ENCODE results near the gene FYN. TPM values are rescaled to one million over a fixed set of nuclear protein-coding genes. Genes with fewer than 3 reads are reported as not detected.

The FYN gene
- total and polyA plus RNA-seq, 5 experiments from 2014 or later, result 159 to 531 (median 317) TPM

DNA sequence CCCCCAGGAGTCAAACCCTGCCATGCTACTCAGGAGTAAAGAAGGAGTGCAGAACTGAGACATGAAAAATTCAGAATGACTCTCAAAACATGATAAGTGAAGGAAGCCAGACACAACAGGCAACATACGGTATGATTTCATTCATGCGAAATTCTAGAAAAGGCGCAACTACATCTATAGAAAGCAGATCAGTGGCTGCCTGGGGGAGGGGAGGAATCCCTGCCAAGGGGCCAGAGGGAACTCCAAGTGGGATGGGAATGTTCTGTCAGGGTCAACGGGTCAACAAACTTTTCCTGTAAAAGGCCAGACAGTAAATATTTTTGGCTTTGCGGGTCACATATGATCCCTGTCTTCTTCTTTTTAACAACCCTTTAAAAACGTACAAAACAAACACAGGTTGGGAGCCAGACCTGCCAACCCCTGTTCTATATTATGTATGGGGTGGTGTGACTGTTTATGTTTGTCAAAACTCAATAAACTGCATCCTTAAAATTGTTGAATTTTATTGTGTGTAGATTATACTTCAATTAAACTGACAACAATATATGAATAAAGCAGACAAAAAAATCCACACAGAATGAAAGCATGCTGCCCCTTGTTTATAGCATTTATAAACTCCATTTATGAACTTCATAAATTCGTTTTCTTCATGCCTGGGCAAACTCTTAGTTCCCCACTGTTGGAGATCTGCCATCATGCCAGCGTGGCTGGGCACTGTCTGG is 211.0 kb downstream of the FYN start:
- DNase-seq (no peak), ATAC-seq (no peak)
- peaks cover 0 to 14% (median 5%) of the 10 kb centered on the region in 4 donors for H3K4me1 Mint-ChIP-seq
- H3K36me3 Mint-ChIP-seq, result peaks cover 0 to 64% (median 16%) of the 10 kb centered on the region in 3 donors
- no peaks in the 10 kb centered on the region for H3K27me3 Mint-ChIP-seq
- H3K9me3 Mint-ChIP-seq, result no peaks in the 10 kb centered on the region
- no peak overlapping the region for H3K4me3 Mint-ChIP-seq
- POLR2A ChIA-PET, result interaction anchor here (1.0 kb wide), 1 partner anchor 11 kb away, joined by 3 read pairs; no protein-coding TSS in a partner anchor
- H3K27ac Mint-ChIP-seq, result peak overlapping the region in 8 of 10 donors; percentile 21 to 89 (median 66)

DNA sequence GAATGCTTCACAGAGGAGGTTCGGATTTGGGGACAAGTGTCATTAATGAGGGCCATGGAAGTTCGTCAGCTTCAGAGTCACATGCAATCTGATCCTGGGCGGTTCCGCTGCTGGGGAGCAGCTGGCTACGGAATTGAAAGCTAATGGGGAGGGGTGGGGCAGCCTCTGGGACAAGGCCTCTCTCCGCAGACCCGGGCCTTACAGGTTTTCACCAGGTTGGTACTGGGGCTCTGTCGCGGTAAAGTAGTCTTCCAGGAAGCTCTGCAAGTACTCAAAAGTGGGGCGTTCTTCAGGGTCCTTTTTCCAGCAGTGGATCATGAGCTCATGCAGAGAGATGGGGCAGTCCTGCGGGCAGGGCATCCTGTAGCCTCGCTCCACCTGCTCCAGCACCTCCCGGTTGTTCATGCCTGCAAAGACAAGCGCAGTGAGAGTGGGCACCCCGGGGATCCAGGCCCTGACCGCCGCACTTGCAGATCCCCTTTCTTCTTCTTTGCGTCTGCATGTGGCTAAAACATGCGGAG is 211.7 kb downstream of the FYN start:
- POLR2A ChIA-PET, result no interaction called here
- DNase-seq (no peak), ATAC-seq (no peak)
- no peaks in the 10 kb centered on the region for H3K27me3 Mint-ChIP-seq
- H3K36me3 Mint-ChIP-seq, result peaks cover 0 to 58% (median 13%) of the 10 kb centered on the region in 3 donors
- no peak overlapping the region for H3K4me3 Mint-ChIP-seq
- peak overlapping the region in 5 of 10 donors; percentile 21 to 89 (median 60) for H3K27ac Mint-ChIP-seq
- H3K4me1 Mint-ChIP-seq, result peaks cover 0 to 14% (median 5%) of the 10 kb centered on the region in 4 donors
- no peaks in the 10 kb centered on the region for H3K9me3 Mint-ChIP-seq

DNA sequence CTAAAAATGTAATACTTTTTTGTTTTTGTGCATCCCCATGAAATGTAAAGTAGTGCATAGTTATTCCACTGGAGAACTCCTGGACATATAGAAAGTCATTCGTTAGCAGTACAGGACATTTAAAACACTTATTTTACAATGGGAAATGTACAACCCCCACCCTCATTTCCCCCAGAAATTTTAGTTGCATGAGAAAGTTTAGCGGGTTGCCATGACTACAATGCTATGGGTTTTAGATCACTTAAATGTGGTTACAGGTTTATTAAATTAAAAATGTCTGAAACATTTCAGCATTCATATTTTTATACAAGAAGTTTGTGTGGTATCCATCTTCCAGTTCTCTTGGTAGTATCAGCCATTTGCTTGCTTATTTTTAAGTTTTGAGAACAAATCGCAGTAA is 212.7 kb downstream of the FYN start:
- DNase-seq (no peak), ATAC-seq (no peak)
- Mint-ChIP-seq H3K4me3 (no peak overlapping the region), H3K27me3 (no peaks in the 10 kb centered on the region), H3K9me3 (no peaks in the 10 kb centered on the region), H3K27ac (peak overlapping the region in 2 of 10 donors; percentile 25 to 80), H3K4me1 (peaks cover 0 to 14% (median 6%) of the 10 kb centered on the region in 4 donors), H3K36me3 (peaks cover 0 to 58% (median 13%) of the 10 kb centered on the region in 3 donors)
- POLR2A ChIA-PET, result no interaction called here

GRCh38 chr6:111658462-111659154 is 214.6 kb downstream of the FYN start:
- no peak for DNase-seq
- no peaks in the 10 kb centered on the region for H3K27me3 Mint-ChIP-seq
- H3K36me3 Mint-ChIP-seq, result peaks cover 0 to 47% (median 20%) of the 10 kb centered on the region in 3 donors
- peak overlapping the region in 1 of 10 donors; percentile 4 for H3K27ac Mint-ChIP-seq
- ATAC-seq, result no peak
- POLR2A ChIA-PET, result interaction anchor here (0.8 kb wide), 1 partner anchor 28 kb away, joined by 4 read pairs; no protein-coding TSS in a partner anchor
- no peak overlapping the region for H3K4me3 Mint-ChIP-seq
- peaks cover 0 to 4% (median under 1%) of the 10 kb centered on the region in 4 donors for H3K4me1 Mint-ChIP-seq
- no peaks in the 10 kb centered on the region for H3K9me3 Mint-ChIP-seq

GRCh38 chr6:111657146-111657545 is 216.1 kb downstream of the FYN start:
- Mint-ChIP-seq H3K27ac (peak overlapping the region in 3 of 10 donors; percentile 34 to 68 (median 37)), H3K36me3 (peaks cover 0 to 40% (median 26%) of the 10 kb centered on the region in 3 donors), H3K4me3 (no peak overlapping the region), H3K9me3 (no peaks in the 10 kb centered on the region), H3K4me1 (peaks cover 0 to 2% (median 0%) of the 10 kb centered on the region in 4 donors), H3K27me3 (no peaks in the 10 kb centered on the region)
- no peak for DNase-seq
- no peak for ATAC-seq
- POLR2A ChIA-PET, result interaction anchor here (0.7 kb wide), 1 partner anchor 99 kb away, joined by 3 read pairs; no protein-coding TSS in a partner anchor

DNA sequence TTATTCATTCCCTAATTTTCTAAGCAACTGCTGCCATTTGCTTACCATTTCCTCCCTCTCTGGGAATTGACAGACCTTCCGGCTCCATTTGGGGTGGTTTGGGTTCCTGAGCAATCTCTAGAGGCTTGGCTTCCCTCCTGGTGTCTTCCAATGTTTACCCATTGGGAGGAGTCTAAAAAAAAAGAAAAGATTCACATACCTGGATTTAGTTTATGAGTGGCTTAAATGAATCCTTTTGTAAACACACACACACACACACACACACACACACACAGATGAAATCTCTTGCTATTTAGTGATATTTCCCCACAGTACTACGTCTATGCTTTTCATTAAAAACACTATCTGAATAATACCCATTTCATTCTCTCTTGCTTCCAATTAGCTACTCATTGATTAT is 219.3 kb downstream of the FYN start:
- Mint-ChIP-seq H3K27ac (no peak overlapping the region), H3K27me3 (no peaks in the 10 kb centered on the region), H3K4me3 (no peak overlapping the region), H3K36me3 (peaks cover 0 to 26% (median 23%) of the 10 kb centered on the region in 3 donors), H3K9me3 (no peaks in the 10 kb centered on the region), H3K4me1 (peaks cover 0 to 2% (median 0%) of the 10 kb centered on the region in 4 donors)
- POLR2A ChIA-PET, result interaction anchor here (0.6 kb wide), 1 partner anchor 12 kb away, joined by 4 read pairs; no protein-coding TSS in a partner anchor
- DNase-seq (no peak), ATAC-seq (no peak)

- POLR2A ChIA-PET, result no interaction called here
- Mint-ChIP-seq H3K27me3 (no peaks in the 10 kb centered on the region), H3K4me1 (peaks cover 0 to 2% (median 0%) of the 10 kb centered on the region in 4 donors), H3K36me3 (peaks cover 0 to 26% (median 23%) of the 10 kb centered on the region in 3 donors), H3K27ac (no peak overlapping the region), H3K9me3 (no peaks in the 10 kb centered on the region), H3K4me3 (no peak overlapping the region)
- no peak for DNase-seq
- no peak for ATAC-seq
Measured at GRCh38 chr6:111653434-111653833, 219.8 kb downstream of the FYN start.

GRCh38 chr6:111652156-111652555 is 221.1 kb downstream of the FYN start:
- Mint-ChIP-seq H3K27ac (no peak overlapping the region), H3K4me1 (peaks cover 0 to 3% (median 0%) of the 10 kb centered on the region in 4 donors), H3K27me3 (no peaks in the 10 kb centered on the region), H3K36me3 (peaks cover 0 to 27% (median 26%) of the 10 kb centered on the region in 3 donors), H3K9me3 (no peaks in the 10 kb centered on the region), H3K4me3 (no peak overlapping the region)
- no peak for ATAC-seq
- POLR2A ChIA-PET, result no interaction called here
- no peak for DNase-seq

- no peak for DNase-seq
- H3K27ac Mint-ChIP-seq, result no peak overlapping the region
- no peak for ATAC-seq
- H3K4me1 Mint-ChIP-seq, result peaks cover 0 to 3% (median 0%) of the 10 kb centered on the region in 4 donors
- H3K9me3 Mint-ChIP-seq, result no peaks in the 10 kb centered on the region
- H3K36me3 Mint-ChIP-seq, result peaks cover 0 to 27% (median 26%) of the 10 kb centered on the region in 3 donors
- H3K27me3 Mint-ChIP-seq, result no peaks in the 10 kb centered on the region
- no peak overlapping the region for H3K4me3 Mint-ChIP-seq
- POLR2A ChIA-PET, result interaction anchor here (0.5 to 1.1 kb wide), 3 partner anchors 12 to 609 kb away, joined by 3 read pairs; no protein-coding TSS in a partner anchor
Measured at GRCh38 chr6:111651185-111652034, 221.8 kb downstream of the FYN start.

DNA sequence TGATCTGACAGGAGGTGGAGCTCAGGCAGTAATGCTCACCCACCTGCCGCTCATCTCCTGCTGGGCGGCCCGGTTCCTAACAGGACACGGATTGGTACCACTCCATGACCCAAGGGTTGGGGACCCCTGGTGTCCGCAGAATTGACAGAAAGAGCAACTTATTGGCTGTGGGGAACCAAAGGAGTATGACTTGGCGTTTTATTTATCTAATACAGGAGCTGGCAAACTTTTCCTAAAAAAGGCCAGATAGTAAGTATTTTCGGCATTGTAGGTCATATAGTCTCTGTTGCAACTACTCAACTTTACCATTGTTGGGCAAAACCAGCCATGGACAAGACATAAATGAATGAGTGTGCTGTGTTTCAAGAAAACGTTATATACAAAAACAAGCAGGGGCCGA is 223.2 kb downstream of the FYN start:
- H3K4me3 Mint-ChIP-seq, result no peak overlapping the region

GRCh38 chr6:111648100-111648499 is 225.2 kb downstream of the FYN start:
- no peak overlapping the region for H3K27ac Mint-ChIP-seq
- H3K4me1 Mint-ChIP-seq, result peaks cover 0 to 2% (median 0%) of the 10 kb centered on the region in 4 donors
- no peak overlapping the region for H3K4me3 Mint-ChIP-seq
- no peaks in the 10 kb centered on the region for H3K27me3 Mint-ChIP-seq
- POLR2A ChIA-PET, result no interaction called here
- no peak for DNase-seq
- no peaks in the 10 kb centered on the region for H3K9me3 Mint-ChIP-seq
- peaks cover 0 to 18% (median 16%) of the 10 kb centered on the region in 3 donors for H3K36me3 Mint-ChIP-seq
- ATAC-seq, result no peak

More for the DNA sequence above, 223.2 kb downstream of the FYN start:
- Mint-ChIP-seq H3K4me1 (peaks cover 0 to 2% (median 0%) of the 10 kb centered on the region in 4 donors), H3K27ac (no peak overlapping the region), H3K27me3 (no peaks in the 10 kb centered on the region), H3K9me3 (no peaks in the 10 kb centered on the region), H3K36me3 (peaks cover 0 to 26% (median 22%) of the 10 kb centered on the region in 3 donors)
- POLR2A ChIA-PET, result no interaction called here
- DNase-seq (no peak), ATAC-seq (no peak)

GRCh38 chr6:111646942-111647341 is 226.3 kb downstream of the FYN start:
- ATAC-seq (no peak), DNase-seq (no peak)
- Mint-ChIP-seq H3K27ac (no peak overlapping the region), H3K4me3 (no peak overlapping the region), H3K36me3 (peaks cover 0 to 14% (median 11%) of the 10 kb centered on the region in 3 donors), H3K9me3 (no peaks in the 10 kb centered on the region), H3K27me3 (no peaks in the 10 kb centered on the region), H3K4me1 (peaks cover 0 to 5% (median 2%) of the 10 kb centered on the region in 4 donors)
- POLR2A ChIA-PET, result interaction anchor here (0.9 kb wide), 1 partner anchor 8 kb away, joined by 6 read pairs; no protein-coding TSS in a partner anchor
